DND-41 (cell line): Measurements from ENCODE around the gene RPN2.

Experiments used
- CTCF ChIP-seq: IDR thresholded peaks from 2 replicates; pipeline ENCODE4 v1.5.1; 2012; ENCODE audit warnings: borderline replicate concordance, low read length, moderate library complexity, mild to moderate bottlenecking; ENCODE audit not compliant: poor library complexity, severe bottlenecking; ENCODE audit errors: extremely low read depth
- EZH2 ChIP-seq: IDR thresholded peaks from 3 replicates; pipeline ENCODE4 v1.6.1; 2012; ENCODE audit warnings: borderline replicate concordance, low read depth, mild to moderate bottlenecking, moderate library complexity, low read length, inconsistent platforms; ENCODE audit not compliant: severe bottlenecking

GRCh38 chr20:37257530-37257929 lies 78.4 kb downstream of the RPN2 start:
- TF ChIP-seq CTCF (no peak), EZH2 (no peak)
